Measurements from ENCODE around the gene PTPN20. TPM values are rescaled to one million over a fixed set of nuclear protein-coding genes. Genes with fewer than 3 reads are reported as not detected.

Gene PTPN20
- total and polyA plus RNA-seq, 8 donors, result 0.37 to 15.2 (median 1.6) TPM; not detected in 2

- WGBS, 5 donors, result 79 to 90% (median 89%) methylated on average over 2 of the region's 2 CpGs
Observed at GRCh38 chr10:46998595-46998994, 87.4 kb downstream of the PTPN20 start.

DNA sequence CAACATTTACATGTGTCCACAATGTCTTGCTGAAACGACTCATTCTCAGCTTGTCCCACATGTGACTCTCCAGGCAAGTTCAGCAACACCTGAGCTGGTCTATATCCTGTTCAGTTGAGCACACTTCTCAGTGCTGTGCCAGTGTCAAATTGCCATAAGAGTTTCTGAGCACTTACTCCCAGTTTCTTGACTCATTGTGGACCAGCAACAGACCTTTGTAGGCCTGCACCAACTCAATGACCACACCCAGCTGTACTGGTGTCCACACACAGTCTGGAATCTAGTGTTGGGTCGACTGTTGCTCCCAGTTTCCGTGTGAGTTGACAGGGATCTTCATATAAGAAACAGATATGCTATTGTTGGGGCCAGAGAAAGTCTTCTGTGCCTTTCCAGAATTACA lies 88.0 kb downstream of the PTPN20 start:
- WGBS, 5 donors, result 63 to 75% (median 73%) methylated on average over 3 of the region's 3 CpGs
- H3K27ac ChIP-seq, result no peak overlapping the region

More at GRCh38 chr10:46998595-46998994, 87.4 kb downstream of the PTPN20 start:
- TF ChIP-seq CTCF (IDR thresholded peaks at IDR 0.05), result no peak
- no peak for TF ChIP-seq POLR2A (IDR thresholded peaks at IDR 0.05)
- no peak for TF ChIP-seq POLR2AphosphoS5 (IDR thresholded peaks at IDR 0.05)
- TF ChIP-seq EP300 (IDR thresholded peaks at IDR 0.05), result no peak
- intact Hi-C loops (cut with DNase I; ENCODE audit: low total_unique reads), result no loop called here
- Histone ChIP-seq H3K9me3 (no peaks in the 10 kb centered on the region), H3K4me1 (no peaks in the 10 kb centered on the region), H3K4me3 (no peak overlapping the region), H3K27ac (no peak overlapping the region), H3K36me3 (no peaks in the 10 kb centered on the region), H3K27me3 (no peaks in the 10 kb centered on the region)
- DNase-seq, result no peak

DNA sequence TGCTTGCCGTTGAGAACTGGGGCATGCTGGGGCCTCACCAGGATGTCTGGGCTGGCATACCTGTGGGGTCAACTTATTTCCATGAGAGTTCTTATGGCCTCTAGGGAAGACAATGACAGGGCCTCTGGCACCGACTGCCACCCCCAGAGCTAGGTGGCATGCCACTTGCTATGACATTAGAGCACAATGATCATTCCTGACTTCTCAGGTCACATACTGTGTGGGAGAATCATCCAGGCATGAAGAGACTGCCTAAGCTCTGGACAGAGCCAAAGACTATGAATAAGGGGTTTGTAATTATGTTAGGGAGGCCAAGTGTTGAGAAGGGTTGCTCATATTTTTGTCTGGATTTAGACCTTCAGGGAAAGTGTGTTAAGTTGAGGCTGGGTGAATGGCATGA lies 97.5 kb downstream of the PTPN20 start:
- TF ChIP-seq POLR2AphosphoS5 (IDR thresholded peaks at IDR 0.05), result no peak
- TF ChIP-seq EP300 (IDR thresholded peaks at IDR 0.05), result no peak
- no peak for TF ChIP-seq POLR2A (IDR thresholded peaks at IDR 0.05)
- TF ChIP-seq CTCF (IDR thresholded peaks at IDR 0.05), result no peak
- intact Hi-C loops (cut with DNase I; ENCODE audit: low total_unique reads), result no loop called here
- Histone ChIP-seq H3K4me1 (no peaks in the 10 kb centered on the region), H3K27ac (no peak overlapping the region), H3K27me3 (peaks cover 0 to under 1% (median 0%) of the 10 kb centered on the region in 3 donors), H3K36me3 (no peaks in the 10 kb centered on the region), H3K4me3 (no peak overlapping the region), H3K9me3 (no peaks in the 10 kb centered on the region)
- no peak for DNase-seq
- WGBS, 5 donors, result 79 to 86% (median 84%) methylated on average over 2 of the region's 2 CpGs

More for the DNA sequence above, 88.0 kb downstream of the PTPN20 start:
- H3K4me1 ChIP-seq, result no peaks in the 10 kb centered on the region
- TF ChIP-seq POLR2A (IDR thresholded peaks at IDR 0.05), result no peak
- no peak for TF ChIP-seq EP300 (IDR thresholded peaks at IDR 0.05)
- no peak for TF ChIP-seq POLR2AphosphoS5 (IDR thresholded peaks at IDR 0.05)
- TF ChIP-seq CTCF (IDR thresholded peaks at IDR 0.05), result no peak
- H3K9me3 ChIP-seq, result no peaks in the 10 kb centered on the region
- H3K36me3 ChIP-seq, result no peaks in the 10 kb centered on the region
- H3K4me3 ChIP-seq, result no peak overlapping the region
- DNase-seq, result no peak
- H3K27me3 ChIP-seq, result no peaks in the 10 kb centered on the region
- intact Hi-C loops (cut with DNase I; ENCODE audit: low total_unique reads), result no loop called here

DNA sequence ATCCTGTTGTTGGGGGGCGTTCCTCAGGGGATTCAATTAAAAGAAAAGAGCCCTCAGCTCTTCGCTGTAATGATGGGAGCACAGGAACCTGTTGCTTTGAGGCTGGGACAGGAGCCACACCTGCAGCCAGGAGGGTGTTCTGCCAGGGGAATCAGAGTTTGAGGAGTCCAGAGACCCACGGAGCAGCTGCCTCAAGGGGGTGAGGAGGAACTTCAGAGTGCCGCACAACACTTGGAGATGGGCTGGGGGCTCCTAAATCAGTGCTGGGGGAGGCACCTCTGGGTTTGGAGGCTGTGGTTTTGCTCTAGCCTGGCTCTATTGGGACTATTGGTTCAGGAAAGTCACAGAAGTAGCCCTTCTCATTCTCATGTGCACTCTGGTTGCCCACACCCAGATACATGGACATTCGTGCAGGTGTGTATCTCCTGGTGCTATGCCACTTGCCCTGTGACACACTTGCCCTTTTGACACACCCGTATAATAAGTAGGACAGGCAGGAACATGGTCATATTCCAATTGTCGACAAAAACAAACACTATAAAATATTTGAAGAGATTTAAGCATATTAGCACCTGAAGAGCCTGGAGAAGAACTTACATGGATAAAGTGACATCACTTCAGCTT lies 98.1 kb downstream of the PTPN20 start:
- DNase-seq, result no peak
- Histone ChIP-seq H3K27me3 (peaks cover 0 to 3% (median 0%) of the 10 kb centered on the region in 3 donors), H3K27ac (no peak overlapping the region), H3K9me3 (no peaks in the 10 kb centered on the region), H3K4me1 (no peaks in the 10 kb centered on the region), H3K36me3 (no peaks in the 10 kb centered on the region), H3K4me3 (no peak overlapping the region)
- TF ChIP-seq POLR2AphosphoS5 (IDR thresholded peaks at IDR 0.05) (no peak), POLR2A (IDR thresholded peaks at IDR 0.05) (no peak), EP300 (IDR thresholded peaks at IDR 0.05) (no peak), CTCF (IDR thresholded peaks at IDR 0.05) (no peak)
- WGBS, 5 donors, result 46 to 73% (median 57%) methylated on average over 7 of the region's 7 CpGs
- intact Hi-C loops (cut with DNase I; ENCODE audit: low total_unique reads), result no loop called here
